Measurements from ENCODE around the gene PON3. TPM values are rescaled to one million over a fixed set of nuclear protein-coding genes. Genes with fewer than 3 reads are reported as not detected.

Gene PON3
- total RNA-seq, 2 donors from 2014 or later: not detected

DNA sequence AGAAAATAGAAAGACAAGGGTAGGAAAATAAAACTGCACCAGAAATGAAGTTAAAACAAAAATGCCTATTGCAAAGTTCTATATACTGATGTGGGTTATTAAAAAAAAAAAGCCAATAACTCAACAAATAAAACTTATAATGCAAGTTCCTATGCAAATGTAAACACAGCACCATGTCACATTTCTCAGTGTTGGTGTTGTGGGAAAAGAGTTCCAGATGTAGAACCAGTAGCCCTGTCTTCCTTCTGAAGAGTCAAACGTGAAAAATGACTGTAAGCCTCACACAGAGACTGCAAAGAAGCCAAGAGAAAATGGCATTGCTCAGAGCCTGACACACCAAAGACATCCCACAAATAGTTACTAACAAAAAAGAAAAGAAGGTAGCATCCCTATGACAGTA lies 28.5 kb upstream of the PON3 start:
- Histone ChIP-seq H3K9me3 (no peaks in the 10 kb centered on the region), H3K27ac (no peak overlapping the region), H3K4me1 (ENCODE audit: control insufficient read depth in 1 of 2, low read depth in 2 of 2) (no peaks in the 10 kb centered on the region), H3K36me3 (no peaks in the 10 kb centered on the region), H3K4me3 (no peak overlapping the region), H3K27me3 (replicated peaks; ENCODE audit: insufficient read depth) (no peaks in the 10 kb centered on the region)
- DNase-seq (ENCODE audit: low spot score) (no peak), ATAC-seq (ENCODE audit: insufficient number of reproducible peaks, low FRiP score, low read depth) (no peak)
- TF ChIP-seq, protein P1, sequence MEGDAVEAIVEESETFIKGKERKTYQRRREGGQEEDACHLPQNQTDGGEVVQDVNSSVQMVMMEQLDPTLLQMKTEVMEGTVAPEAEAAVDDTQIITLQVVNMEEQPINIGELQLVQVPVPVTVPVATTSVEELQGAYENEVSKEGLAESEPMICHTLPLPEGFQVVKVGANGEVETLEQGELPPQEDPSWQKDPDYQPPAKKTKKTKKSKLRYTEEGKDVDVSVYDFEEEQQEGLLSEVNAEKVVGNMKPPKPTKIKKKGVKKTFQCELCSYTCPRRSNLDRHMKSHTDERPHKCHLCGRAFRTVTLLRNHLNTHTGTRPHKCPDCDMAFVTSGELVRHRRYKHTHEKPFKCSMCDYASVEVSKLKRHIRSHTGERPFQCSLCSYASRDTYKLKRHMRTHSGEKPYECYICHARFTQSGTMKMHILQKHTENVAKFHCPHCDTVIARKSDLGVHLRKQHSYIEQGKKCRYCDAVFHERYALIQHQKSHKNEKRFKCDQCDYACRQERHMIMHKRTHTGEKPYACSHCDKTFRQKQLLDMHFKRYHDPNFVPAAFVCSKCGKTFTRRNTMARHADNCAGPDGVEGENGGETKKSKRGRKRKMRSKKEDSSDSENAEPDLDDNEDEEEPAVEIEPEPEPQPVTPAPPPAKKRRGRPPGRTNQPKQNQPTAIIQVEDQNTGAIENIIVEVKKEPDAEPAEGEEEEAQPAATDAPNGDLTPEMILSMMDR (IDR thresholded peaks at IDR 0.05): no peak

GRCh38 chr7:95421847-95422444 lies 25.8 kb upstream of the PON3 start:
- H3K9me3 ChIP-seq: no peaks in the 10 kb centered on the region
- H3K4me3 ChIP-seq: no peak overlapping the region
- no peaks in the 10 kb centered on the region for H3K4me1 ChIP-seq (ENCODE audit: control insufficient read depth in 1 of 2, low read depth in 2 of 2)
- H3K27me3 ChIP-seq (replicated peaks; ENCODE audit: insufficient read depth): no peaks in the 10 kb centered on the region
- ATAC-seq (ENCODE audit: insufficient number of reproducible peaks, low FRiP score, low read depth) (no peak), DNase-seq (ENCODE audit: low spot score) (no peak)
- H3K27ac ChIP-seq: no peak overlapping the region
- H3K36me3 ChIP-seq: no peaks in the 10 kb centered on the region
- TF ChIP-seq, protein P1 (IDR thresholded peaks at IDR 0.05): no peak

DNA sequence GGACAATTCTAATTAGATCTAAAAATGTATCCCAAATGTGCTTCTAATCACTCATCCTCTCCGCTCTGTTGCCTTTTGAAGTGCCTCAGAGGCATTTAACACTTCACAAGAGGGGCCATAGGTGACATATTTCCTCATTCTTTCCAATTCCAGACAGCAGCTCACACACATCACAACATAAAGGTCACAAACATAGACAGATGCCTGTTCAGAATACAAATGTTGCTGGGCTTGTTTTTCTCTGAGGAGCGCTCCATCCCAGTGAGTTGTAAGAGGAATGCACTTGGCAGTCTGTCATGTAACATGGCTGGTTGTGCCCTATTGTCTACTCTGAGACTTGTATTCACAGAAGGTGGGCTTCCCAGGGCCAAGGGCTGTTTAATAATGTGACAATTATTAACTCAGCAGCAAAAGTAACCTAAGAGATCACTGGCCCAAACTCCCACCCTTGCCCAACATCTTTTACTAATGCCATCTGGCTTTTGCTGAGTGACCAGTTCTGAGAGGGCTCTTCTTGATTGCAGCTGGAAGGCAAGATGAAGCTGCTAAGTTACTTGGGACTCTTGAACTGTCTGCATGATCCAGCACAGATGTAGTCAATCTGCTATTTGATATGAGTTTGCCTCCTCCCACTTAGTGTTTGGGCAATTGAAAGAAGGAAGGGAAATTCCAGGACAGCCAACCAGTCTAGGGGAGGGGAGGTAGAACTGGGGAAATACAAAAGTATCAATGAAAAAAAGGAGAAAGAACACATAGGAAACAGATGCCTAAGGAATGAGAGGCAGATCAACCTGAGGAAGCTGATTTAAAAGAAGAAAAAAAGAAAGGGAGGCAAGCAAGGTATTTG lies 25.0 kb upstream of the PON3 start:
- H3K4me3 ChIP-seq: no peak overlapping the region
- no peak for ATAC-seq (ENCODE audit: insufficient number of reproducible peaks, low FRiP score, low read depth)
- H3K4me1 ChIP-seq (ENCODE audit: control insufficient read depth in 1 of 2, low read depth in 2 of 2): no peaks in the 10 kb centered on the region
- TF ChIP-seq, protein P1 (IDR thresholded peaks at IDR 0.05): no peak
- H3K9me3 ChIP-seq: no peaks in the 10 kb centered on the region
- no peaks in the 10 kb centered on the region for H3K27me3 ChIP-seq (replicated peaks; ENCODE audit: insufficient read depth)
- no peaks in the 10 kb centered on the region for H3K36me3 ChIP-seq
- DNase-seq (ENCODE audit: low spot score): no peak
- H3K27ac ChIP-seq: no peak overlapping the region

DNA sequence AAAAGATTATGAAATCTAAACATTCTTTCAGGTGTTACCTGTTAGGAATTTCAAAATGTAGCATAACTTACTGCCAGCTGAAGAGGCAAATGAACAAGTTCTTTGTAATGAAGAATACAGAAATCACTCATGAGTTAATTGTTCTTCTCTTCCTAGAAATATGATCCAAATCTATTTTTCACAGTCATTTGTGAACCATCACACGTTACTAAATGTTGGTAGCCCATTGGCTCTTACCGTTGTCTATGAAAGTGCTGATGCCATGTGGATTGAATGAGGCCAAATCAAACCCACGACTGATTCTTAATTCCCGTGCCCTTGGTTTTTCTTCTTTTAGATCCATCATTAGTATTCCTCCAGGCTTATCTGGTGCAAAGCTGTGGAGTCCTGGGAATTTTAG lies 15.9 kb upstream of the PON3 start:
- Histone ChIP-seq H3K4me3 (no peak overlapping the region), H3K9me3 (no peaks in the 10 kb centered on the region), H3K36me3 (peaks cover 10% of the 10 kb centered on the region), H3K4me1 (ENCODE audit: control insufficient read depth in 1 of 2, low read depth in 2 of 2) (no peaks in the 10 kb centered on the region), H3K27me3 (replicated peaks; ENCODE audit: insufficient read depth) (no peaks in the 10 kb centered on the region), H3K27ac (no peak overlapping the region)
- ATAC-seq (ENCODE audit: insufficient number of reproducible peaks, low FRiP score, low read depth) (no peak), DNase-seq (ENCODE audit: low spot score) (no peak)
- TF ChIP-seq, protein P1 (IDR thresholded peaks at IDR 0.05): no peak

GRCh38 chr7:95411666-95412065 lies 15.5 kb upstream of the PON3 start:
- no peaks in the 10 kb centered on the region for H3K9me3 ChIP-seq
- peaks cover 11% of the 10 kb centered on the region for H3K36me3 ChIP-seq
- no peaks in the 10 kb centered on the region for H3K27me3 ChIP-seq (replicated peaks; ENCODE audit: insufficient read depth)
- no peak overlapping the region for H3K27ac ChIP-seq
- no peak overlapping the region for H3K4me3 ChIP-seq
- H3K4me1 ChIP-seq (ENCODE audit: control insufficient read depth in 1 of 2, low read depth in 2 of 2): no peaks in the 10 kb centered on the region
- DNase-seq (ENCODE audit: low spot score) (no peak), ATAC-seq (ENCODE audit: insufficient number of reproducible peaks, low FRiP score, low read depth) (no peak)
- TF ChIP-seq, protein P1 (IDR thresholded peaks at IDR 0.05): no peak
